ENCODE measurements around the gene ZNF595.
"Not testable (repeated sequence)": the region's sequence is repeated elsewhere in the genome, so short reads cannot be mapped to it uniquely, and the experiment has no call there.

Gene ZNF595

DNA sequence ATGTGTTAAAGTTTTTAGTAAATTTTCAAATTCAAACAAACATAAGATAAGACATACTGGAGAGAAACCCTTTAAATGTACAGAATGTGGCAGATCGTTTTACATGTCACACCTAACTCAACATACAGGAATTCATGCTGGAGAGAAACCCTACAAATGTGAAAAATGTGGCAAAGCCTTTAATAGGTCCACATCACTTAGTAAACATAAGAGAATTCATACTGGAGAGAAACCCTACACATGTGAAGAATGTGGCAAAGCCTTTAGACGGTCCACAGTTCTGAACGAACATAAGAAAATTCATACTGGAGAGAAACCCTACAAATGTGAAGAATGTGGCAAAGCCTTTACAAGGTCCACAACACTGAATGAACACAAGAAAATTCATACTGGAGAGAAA lies 32.8 kb downstream of the ZNF595 start:
- DNase-seq (ENCODE audit: low read depth in 2 of 2) = no peak

DNA sequence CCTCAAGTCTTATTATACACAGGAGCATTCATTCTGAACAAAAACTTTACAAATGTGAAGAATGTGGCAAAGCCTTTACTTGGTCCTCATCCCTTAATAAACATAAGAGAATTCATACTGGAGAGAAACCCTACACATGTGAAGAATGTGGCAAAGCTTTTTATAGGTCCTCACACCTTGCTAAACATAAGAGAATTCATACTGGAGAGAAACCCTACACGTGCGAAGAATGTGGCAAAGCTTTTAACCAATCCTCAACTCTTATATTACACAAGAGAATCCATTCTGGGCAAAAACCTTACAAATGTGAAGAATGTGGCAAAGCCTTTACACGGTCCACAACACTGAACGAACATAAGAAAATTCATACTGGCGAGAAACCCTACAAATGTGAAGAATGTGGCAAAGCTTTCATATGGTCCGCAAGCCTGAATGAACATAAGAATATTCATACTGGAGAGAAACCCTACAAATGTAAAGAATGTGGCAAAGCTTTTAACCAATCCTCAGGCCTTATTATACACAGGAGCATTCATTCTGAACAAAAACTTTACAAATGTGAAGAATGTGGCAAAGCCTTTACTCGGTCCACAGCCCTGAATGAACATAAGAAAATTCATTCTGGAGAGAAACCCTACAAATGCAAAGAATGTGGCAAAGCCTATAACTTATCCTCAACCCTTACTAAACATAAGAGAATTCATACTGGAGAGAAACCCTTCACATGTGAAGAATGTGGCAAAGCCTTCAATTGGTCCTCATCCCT lies 33.6 kb downstream of the ZNF595 start:
- not testable (repeated sequence) for DNase-seq (ENCODE audit: low read depth in 2 of 2)

DNA sequence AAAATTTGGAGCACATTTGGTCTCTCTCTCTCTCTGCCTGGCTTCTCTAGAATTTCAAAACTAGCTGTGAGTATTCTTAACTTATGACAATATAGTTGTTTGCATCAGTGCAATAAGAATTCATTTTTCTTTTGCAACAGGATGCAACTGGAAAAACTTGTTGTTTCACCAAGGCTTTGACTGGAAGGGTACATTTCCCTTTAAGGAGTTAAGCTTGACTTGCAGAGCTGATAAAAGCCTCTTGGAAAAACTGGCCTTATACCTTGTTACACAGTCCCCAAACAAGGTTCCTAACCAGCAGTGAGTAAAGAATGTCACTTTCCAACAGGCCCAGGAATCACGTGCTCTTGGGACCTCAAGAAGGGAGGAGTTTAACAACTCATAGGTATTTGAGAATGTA lies 45.3 kb downstream of the ZNF595 start:
- no peak for DNase-seq (ENCODE audit: low read depth in 2 of 2)

DNA sequence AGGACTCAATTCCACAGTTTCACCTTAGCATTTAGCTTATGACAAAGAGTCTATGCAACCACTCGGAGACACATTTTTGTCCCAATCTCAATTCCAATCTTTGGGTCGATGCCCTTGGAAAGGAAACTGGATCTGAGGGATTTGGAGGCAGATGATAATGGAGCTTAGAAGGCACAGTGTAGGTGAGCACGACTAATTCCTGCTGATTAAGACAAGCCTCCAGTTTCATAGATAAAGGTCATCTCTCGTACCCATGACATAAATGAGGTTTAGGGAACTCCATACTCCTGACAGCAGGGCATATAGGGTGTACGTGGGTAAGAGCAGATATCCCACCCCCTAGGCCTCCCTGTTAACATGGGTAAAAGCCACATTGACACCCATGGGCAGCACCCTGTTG lies 46.7 kb downstream of the ZNF595 start:
- no peak for DNase-seq (ENCODE audit: low read depth in 2 of 2)

DNA sequence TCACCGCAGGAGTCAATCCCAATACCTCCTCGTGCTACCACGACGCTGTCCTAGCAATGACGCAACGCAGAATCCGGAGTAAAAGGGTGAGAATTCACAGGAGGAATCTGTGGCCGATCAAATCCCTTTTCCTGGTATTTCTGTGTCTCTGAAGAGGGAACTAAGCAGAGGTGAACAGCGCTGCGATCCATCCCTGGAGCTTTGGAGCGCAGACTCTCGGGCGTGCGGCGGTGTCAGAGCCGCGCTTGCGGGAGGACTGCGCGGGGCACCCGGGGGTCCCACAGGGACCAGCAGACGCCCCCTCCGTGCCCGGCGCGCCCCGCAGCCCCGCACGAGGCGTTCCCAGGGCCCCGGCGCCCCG lies 53.9 kb downstream of the ZNF595 start:
- DNase-seq (ENCODE audit: low read depth in 2 of 2) = no peak

DNA sequence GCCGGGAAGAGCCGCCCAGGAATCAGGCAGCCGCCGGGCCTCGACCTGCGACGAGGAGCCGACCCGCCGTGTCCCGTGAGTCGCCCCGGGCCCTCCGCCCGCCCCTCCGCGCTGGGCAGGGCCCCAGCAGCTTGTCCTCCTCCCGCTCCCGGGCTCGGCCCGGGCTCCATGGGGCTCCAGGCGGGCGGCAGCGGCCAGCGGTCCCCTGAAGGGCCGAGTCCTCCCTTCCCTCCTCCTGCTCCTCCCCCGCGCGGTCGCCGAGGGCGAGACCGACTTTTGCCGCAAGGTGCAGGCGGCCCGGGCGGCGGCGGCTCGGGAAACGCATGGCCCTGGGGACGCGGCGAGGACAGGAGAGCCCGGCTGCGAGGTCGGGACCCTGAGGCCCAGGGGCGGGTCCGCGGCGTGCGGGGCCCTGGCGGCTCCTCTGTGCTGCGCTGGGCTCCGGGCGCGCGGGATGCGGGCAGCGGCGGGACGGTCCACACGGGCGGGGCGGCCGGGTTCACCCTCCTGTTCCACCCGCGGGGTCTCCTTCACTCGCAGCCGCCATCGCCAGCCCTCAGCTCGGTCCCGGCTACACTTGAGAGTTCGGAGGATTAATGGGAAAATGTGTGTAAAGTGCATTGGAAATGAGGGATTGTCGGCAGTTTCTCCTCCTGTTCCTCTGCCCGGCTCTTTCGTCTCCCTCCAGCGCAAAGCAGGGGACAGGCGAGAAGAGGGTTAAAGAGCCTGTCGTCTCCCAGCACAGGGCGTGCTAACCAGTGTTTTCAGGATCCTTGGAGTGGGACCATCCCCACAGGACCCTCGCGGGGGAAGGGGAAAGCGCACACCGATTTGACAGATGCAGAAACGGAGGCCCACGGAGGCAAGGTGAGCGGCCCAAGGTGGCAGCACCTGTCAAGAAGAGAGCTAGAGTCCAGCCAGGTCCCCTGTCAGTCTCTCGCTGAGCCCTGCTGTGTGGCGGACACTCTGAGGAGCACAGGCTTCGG lies 54.6 kb downstream of the ZNF595 start:
- DNase-seq (ENCODE audit: low read depth in 2 of 2) = no peak

DNA sequence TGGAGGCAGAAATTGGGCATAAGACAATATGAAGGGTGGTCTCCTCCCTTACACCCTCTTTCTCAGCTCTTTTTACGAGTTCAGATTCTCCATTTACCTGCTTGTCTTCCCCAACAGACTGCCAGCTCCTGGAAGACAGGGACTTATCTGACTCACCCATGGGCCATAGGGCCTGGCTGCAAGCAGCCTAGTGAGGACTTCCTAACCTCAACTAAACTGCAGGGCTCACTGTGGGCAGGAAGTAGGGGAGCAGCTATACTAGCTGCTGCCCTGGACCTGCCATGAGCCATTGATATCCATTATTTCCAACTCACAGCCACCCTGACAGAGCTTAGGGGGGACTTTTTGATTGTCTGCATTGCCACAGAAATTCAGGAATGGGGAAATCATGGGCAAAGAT lies 59.6 kb downstream of the ZNF595 start:
- DNase-seq (ENCODE audit: low read depth in 2 of 2) = no peak

DNA sequence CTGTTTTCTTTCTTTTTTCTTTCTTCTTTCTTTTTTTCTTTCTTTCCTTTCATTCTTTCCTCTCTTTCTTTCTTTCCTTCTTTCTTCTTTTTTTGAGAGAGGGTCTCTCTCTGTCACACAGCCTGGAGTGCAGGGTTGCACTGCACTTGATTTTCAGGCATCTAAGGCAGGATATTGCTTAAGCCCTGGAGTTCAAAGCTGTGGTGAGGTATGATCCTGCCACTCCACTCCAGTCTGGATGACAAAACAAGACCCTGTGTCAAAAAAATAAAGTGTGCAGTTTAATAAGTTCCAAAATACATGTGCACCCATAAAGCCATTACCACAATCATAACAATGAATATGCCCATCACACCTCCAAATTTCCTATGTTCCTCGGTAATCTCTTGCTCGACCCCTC lies 60.6 kb downstream of the ZNF595 start:
- DNase-seq (ENCODE audit: low read depth in 2 of 2) = no peak

DNA sequence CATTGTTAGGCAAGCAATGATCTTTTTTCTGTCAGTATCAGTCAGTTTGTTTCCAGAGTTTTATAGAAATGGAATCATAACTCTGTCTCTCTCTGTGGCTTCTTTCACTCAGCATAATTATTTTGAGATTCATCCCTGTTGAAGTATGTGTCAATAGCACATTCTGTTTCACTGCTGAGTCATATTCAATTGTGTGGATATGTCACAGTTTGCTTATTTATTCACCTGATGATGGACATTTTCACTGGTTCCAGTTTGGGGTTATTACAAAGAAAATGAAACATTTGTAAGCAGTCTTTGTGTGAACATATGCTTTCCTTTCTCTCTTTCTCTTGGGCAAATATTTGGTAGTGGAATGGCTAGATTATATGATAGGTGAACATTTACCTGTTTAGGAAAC lies 61.0 kb downstream of the ZNF595 start:
- DNase-seq (ENCODE audit: low read depth in 2 of 2) = no peak

DNA sequence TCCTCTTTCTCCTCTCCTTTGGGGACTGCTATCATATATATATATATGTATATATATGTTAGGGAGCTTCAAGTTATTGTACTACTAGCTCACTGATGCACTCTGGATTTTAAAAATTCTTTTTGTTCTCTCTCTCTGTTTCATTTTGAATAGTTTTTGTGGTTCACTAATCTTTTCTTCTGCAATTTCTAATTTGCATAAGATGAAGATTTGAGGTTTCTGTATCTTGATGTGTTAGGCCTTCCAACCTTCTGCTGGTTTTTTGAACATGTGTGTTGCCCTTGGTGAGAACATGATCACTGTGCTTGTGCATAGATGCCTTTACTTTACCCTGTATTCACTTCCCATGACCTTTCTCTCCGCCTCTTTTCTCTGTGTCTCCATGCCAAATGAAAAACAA lies 63.4 kb downstream of the ZNF595 start:
- DNase-seq (ENCODE audit: low read depth in 2 of 2) = no peak

DNA sequence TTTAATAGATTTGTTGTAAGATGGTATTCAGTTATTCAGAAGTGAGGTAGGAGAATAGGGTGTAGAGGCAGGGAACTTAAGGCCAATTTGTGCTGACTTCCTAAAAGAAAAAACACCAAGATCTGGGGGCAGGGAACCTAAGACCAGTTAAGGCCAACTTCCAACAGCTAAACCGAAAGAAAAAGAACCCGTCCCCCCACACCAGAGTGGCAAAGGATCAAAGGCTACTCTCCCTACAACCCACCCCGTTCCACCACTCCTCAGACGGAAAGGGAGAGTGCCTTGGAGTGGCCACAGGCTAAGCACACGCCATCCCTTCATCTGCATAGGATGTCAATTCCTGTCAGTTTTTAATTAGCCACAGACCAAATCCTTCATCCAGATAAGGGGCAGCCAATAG lies 67.5 kb downstream of the ZNF595 start:
- DNase-seq (ENCODE audit: low read depth in 2 of 2) = no peak

DNA sequence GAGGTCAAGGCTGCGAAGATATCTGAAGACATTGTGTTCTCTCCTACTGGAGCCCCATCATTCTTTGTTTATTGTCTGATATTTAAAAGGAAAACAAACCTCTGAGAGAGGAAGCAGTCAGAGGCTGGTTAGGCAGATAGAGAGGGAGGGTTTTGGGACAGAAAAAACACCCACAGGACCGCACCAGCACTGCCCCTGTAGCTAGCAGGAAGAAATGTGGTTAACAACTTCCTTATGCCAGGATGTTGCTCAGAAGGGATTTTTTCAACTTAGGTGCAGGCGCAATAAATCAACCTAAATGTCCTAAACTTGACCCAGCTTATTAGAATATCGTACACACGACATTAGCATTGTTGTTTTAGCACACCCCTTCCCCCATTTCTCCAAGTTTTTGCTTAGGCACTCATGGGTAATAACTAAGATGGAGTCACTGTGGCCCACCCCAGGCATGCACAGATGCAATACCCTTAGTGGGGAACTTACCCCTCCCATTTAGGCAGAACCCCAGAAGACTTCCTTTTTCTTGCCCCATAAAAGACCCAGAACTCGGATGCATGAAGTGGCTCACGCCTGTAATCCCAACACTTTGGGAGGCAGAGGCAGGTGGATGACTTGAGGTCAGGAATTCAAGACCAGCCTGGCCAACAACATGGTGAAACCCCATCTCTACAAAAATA lies 68.4 kb downstream of the ZNF595 start:
- DNase-seq (ENCODE audit: low read depth in 2 of 2) = no peak

DNA sequence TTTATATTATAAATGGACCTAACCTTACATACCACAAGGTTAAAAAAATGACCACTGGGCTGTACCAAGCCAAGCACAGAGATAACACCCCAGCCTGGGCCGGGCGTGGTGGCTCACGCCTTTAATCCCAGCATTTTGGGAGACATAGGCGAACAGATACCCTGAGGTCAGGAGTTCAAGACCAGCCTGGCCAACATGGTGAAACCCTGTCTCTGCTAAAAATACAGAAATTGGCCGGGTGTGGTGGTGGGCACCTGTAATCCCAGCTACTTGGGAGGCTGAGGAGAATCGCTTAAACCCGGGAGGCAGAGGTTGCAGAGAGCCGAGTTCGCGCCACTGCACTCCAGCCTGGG lies 70.8 kb downstream of the ZNF595 start:
- not testable (repeated sequence) for DNase-seq (ENCODE audit: low read depth in 2 of 2)

DNA sequence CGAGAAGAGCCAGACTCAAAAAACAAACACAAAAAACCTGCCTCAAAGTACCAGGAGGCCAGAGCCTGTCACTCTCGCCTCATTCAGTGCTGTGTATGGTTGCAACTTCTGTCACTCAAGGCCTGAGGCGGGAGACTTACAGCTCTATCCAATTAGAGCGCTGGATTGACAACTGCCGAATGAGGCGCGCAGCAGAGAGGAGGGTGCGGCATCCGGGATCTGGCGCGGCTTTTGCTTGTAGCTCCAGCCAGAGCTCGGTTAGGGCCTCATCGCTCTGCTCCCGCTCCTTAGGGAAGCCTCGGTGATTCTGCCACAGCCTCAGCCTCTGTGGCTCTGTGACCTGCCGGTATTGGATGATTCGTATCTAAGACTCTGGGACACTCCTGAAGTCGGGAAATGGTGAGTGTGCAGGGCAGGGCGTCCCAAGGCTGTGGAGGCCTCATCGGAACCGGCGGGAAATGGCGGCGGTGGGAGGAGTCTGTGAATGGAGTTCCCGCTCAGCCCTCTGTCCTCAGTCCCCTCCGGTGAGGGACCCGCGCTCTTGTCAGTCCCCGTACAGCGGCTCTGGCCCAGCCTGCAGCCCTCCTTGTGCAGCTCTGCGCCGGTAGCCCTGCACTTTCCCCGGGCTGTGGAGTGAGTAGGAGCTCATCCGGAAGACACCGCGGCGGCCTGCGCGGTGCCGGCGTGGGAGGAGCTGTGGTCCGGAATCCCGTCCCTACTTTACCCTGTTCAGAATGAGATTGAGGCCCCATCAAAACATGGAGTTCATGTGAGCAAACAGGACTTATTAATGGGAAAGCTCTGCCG lies 71.4 kb downstream of the ZNF595 start, which contains the start of gene ZNF718:
Gene ZNF718, plus strand, starts transcription at position 227 of the 807 bp plus-strand sequence. Its CDS starts 170 bp downstream, at position 397.
- peak; percentile 76 to 85 for DNase-seq (ENCODE audit: low read depth in 2 of 2)

DNA sequence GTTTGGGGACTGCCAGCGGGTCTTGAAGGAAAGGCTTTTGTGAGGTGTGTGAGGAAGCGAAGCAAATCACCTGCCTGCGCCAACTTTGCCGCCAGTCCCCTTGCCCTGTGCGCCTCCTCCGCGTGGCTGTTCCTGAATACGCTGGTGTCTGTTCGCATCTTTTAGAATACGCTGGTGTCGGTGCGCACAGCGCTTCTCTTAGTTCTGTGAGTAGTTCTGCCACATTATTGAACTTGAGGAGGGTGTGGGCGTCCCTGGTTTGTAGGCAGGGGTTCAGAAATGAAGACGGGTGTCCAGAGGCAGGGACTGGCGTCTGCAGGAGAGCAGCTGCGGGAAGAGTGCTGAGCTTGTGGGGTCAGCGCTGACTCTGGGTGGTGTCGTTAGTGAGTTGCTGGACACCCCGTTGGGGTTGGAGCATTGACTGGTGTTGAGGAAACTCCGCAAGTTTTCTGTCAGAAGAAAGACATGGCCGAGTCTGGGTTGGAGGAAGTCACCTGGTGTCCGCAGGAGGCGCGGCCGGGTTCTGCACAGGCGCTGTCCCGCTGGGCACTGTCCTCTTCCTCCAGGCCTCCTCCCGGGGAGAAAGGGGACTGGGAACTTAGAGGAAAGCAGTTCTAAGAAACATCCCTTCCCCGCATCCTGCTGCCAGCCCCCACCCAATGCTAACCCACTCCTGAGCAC lies 72.1 kb downstream of the ZNF595 start:
- DNase-seq (ENCODE audit: low read depth in 2 of 2) = no peak

DNA sequence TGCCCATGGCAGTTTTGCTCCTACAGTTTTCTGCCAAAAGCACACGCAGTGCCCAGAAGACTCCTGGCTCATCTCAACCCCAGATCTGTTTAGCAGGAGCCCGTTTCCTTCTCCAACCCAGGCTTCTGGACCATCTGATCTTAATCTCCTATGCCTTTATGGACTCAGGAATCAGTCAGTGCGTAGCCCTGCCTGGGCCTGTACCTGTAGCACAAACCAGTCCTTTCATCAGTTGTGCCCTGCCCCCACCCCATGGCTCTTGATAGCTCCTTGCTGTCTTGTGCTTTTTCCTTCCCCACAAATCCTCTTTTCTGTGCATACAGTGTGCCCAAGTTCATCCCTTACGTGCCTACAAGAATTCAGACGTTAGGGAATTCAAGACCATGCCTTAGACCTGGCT lies 72.7 kb downstream of the ZNF595 start:
- DNase-seq (ENCODE audit: low read depth in 2 of 2) = no peak

DNA sequence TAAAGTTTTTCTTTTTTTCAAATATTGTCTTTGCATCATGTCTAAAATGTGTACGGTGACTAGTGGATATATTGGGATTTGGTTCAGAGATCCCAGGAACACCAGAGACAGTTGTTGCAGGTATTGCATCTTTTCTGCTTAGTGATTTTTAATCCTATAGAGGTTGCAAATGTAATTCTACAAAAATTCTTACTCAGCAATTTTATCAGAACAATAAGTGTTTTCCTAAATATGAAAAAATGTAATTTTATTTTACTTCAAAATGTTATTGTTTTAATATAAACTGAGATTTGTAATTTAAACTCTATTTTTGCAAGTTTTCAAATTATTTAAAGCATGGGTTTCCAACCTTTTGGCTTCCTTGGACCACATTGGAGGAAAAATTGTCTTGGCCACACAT lies 79.4 kb downstream of the ZNF595 start:
- DNase-seq (ENCODE audit: low read depth in 2 of 2) = no peak

Measured in stimulated activated CD8-positive, alpha-beta memory T cell treated with anti-CD3 and anti-CD28 coated beads, Interleukin-2, amount 100 ng/mL, for 48 hours (primary cell).